GM18502 (cell line): Measurements from ENCODE around the gene KCTD4.

Experiments used
- ATAC-seq: cut with Tn5 transposase; IDR thresholded peaks from one replicate; pipeline ENCODE4 v1.9.1; 2021; ENCODE audit warnings: mild to moderate bottlenecking; ENCODE audit not compliant: unreplicated experiment, poor library complexity

KCTD4 gene

GRCh38 chr13:45180303-45180702, 20.5 kb downstream of the KCTD4 start:
- ATAC-seq: no peak

- ATAC-seq: no peak
These were observed 21.4 kb downstream of the KCTD4 start for GRCh38 chr13:45179428-45179827.

- ATAC-seq: no peak
These were observed 22.3 kb downstream of the KCTD4 start for GRCh38 chr13:45178349-45179162.

- ATAC-seq: no peak
These were observed 26.4 kb downstream of the KCTD4 start for GRCh38 chr13:45174478-45174877.

GRCh38 chr13:45168555-45168930, 32.3 kb downstream of the KCTD4 start:
- no peak for ATAC-seq

GRCh38 chr13:45167611-45168554, 33.0 kb downstream of the KCTD4 start:
- no peak for ATAC-seq

GRCh38 chr13:45166858-45167257, 34.0 kb downstream of the KCTD4 start:
- no peak for ATAC-seq

- no peak for ATAC-seq
These were observed 38.0 kb downstream of the KCTD4 start for GRCh38 chr13:45162821-45163220.

- ATAC-seq: no peak
These were observed 38.7 kb downstream of the KCTD4 start for GRCh38 chr13:45162194-45162593.

- no peak for ATAC-seq
These were observed 44.1 kb downstream of the KCTD4 start for GRCh38 chr13:45156565-45157361.

- ATAC-seq: no peak
These were observed 50.9 kb downstream of the KCTD4 start for GRCh38 chr13:45149964-45150363.

- no peak for ATAC-seq
These were observed 57.5 kb downstream of the KCTD4 start for GRCh38 chr13:45143346-45143751.
